ENCODE measurements around the gene ARL14EP.

ARL14EP gene

DNA sequence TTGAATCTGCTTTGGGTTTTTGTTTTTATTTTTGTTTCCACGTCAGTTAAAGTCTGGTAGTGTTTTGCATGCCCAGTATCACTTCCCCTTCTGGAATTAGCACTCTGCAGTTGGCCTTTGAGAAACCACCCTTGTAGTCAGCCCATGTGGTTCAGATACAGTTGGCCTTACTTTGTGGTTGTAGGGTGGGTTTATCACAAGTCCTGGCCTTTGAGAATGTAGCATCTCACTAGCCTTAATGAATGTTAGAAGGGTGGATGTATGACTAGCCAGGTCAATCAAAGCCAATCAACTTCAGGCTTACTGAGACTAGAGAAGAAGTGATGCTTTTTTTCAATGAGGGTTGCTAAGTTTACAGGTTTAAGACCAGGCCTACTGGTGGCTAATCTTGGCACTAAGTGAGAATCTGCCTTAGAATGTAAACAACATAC lies 19.8 kb downstream of the ARL14EP start:
- Histone ChIP-seq H3K9ac (ENCODE audit: low read length) (no peak overlapping the region), H3K27me3 (ENCODE audit: control insufficient read depth, insufficient read depth, low read length) (no peaks in the 10 kb centered on the region), H3K36me3 (ENCODE audit: control insufficient read depth, insufficient read depth, low read length) (no peaks in the 10 kb centered on the region), H3K4me1 (ENCODE audit: control insufficient read depth, insufficient read depth, low read length) (no peaks in the 10 kb centered on the region), H3K27ac (ENCODE audit: low read depth, low read length) (no peak overlapping the region), H3K4me3 (ENCODE audit: low read length) (no peak overlapping the region)

DNA sequence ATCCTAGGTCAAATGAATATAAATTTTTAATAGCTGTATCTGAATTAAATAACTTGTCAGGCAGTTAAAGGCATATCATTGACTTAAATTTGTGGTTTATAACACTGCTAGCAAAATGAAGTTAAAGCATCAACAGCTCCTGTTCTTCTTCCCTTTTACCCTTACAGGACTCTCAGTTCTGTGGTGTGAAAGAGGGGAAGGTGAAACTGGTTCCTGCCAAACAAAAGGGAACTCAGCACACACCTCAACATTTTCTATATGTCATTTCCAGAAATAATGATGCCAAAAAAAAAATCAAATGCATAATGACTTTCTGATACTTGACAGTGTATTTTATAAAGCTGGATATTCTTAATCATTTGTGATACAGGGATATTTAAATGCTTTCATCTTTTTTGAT lies 21.2 kb downstream of the ARL14EP start:
- Histone ChIP-seq H3K27me3 (ENCODE audit: control insufficient read depth, insufficient read depth, low read length) (no peaks in the 10 kb centered on the region), H3K4me3 (ENCODE audit: low read length) (no peak overlapping the region), H3K4me1 (ENCODE audit: control insufficient read depth, insufficient read depth, low read length) (no peaks in the 10 kb centered on the region), H3K27ac (ENCODE audit: low read depth, low read length) (no peak overlapping the region), H3K36me3 (ENCODE audit: control insufficient read depth, insufficient read depth, low read length) (no peaks in the 10 kb centered on the region), H3K9ac (ENCODE audit: low read length) (no peak overlapping the region)

DNA sequence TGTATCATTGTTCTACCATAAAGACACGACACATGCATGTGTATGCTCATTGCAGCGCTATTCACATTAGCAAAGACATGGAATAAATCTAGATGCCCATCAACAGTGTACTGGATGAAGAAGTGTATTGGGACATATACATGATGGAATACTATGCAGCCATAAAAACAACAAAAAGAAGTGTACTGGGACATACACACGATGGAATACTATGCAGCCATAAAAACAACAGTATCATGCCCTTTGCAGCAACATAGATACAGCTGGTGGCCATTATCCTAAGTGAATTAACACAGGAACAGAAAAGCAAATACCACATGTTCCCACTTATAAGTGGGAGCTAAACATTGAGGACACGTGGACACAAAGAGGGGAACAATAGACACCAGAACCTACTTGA lies 22.7 kb downstream of the ARL14EP start:
- Histone ChIP-seq H3K4me3 (ENCODE audit: low read length) (no peak overlapping the region), H3K4me1 (ENCODE audit: control insufficient read depth, insufficient read depth, low read length) (no peaks in the 10 kb centered on the region), H3K36me3 (ENCODE audit: control insufficient read depth, insufficient read depth, low read length) (no peaks in the 10 kb centered on the region), H3K9ac (ENCODE audit: low read length) (no peak overlapping the region), H3K27ac (ENCODE audit: low read depth, low read length) (no peak overlapping the region), H3K27me3 (ENCODE audit: control insufficient read depth, insufficient read depth, low read length) (no peaks in the 10 kb centered on the region)

DNA sequence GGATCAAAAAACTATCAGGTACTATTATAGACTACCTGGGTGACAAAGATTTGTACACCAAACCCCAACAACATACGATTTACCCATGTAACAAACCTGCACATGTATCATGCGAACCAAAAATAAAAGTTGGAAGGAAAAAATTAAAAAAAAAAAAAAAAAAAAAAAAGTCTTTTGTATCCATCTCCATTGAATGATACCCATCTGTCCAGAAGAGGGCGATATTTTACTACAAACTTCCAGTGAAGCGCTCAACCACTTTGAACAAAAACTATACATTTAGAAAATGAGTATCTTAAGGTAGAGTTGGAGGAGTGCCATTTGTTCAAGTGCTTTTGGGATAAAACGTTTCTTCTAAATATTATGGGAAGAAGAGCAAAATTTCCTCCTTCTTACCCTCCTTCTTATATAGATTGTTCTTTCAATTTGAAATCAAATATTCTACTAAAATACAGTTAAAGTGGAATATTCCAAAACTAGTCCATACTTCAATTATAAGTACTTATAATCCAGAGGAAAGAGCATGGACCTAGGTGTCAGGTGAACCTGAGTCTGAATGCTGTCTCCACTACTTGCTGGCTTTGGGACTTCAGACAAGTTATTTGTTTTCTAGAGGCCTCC lies 23.3 kb downstream of the ARL14EP start:
- no peaks in the 10 kb centered on the region for H3K27me3 ChIP-seq (ENCODE audit: control insufficient read depth, insufficient read depth, low read length)

DNA sequence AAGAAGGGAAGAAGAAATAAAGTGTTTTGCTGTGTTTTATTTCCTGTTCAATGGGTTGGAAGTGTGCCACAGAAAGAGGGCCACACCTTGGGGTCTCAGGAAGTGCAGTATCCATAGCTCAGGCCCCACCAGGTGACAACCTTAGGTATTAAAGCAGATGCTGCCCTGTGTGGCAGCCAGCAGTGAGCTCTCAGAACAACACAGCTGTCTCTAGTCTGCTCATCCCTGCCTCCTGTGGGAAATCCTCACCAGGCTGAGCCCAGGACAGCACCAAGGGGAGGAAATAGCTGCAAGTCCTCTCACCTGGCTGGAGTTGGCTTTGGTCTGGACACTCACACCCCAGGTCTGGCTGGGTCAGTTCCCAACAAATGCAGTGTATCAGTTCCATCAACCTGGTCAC lies 25.1 kb downstream of the ARL14EP start:
- Histone ChIP-seq H3K4me1 (ENCODE audit: control insufficient read depth, insufficient read depth, low read length) (no peaks in the 10 kb centered on the region), H3K9ac (ENCODE audit: low read length) (no peak overlapping the region)

More for the DNA sequence above, 23.3 kb downstream of the ARL14EP start:
- no peaks in the 10 kb centered on the region for H3K36me3 ChIP-seq (ENCODE audit: control insufficient read depth, insufficient read depth, low read length)
- H3K27ac ChIP-seq (ENCODE audit: low read depth, low read length): no peak overlapping the region
- H3K9ac ChIP-seq (ENCODE audit: low read length): no peak overlapping the region
- H3K4me1 ChIP-seq (ENCODE audit: control insufficient read depth, insufficient read depth, low read length): no peaks in the 10 kb centered on the region
- no peak overlapping the region for H3K4me3 ChIP-seq (ENCODE audit: low read length)

DNA sequence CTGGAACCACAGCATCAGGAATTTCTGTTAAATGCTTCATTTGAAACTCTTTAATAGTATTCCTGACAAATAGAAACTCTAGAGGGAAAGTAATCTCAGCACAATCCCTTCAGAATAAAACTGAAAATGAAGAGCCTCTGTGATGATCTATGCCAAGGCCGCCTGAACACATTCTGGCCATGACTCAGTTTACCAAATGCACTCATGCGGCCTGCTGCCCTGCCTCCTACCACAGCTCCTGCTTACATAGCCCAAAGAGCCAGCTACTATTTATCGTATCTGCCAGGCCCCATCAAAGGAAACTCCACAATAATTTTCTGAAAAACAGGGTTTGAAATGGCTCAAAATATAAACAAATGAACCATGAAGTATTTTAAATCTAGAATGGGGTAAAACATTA lies 27.0 kb downstream of the ARL14EP start:
- Histone ChIP-seq H3K4me1 (ENCODE audit: control insufficient read depth, insufficient read depth, low read length) (no peaks in the 10 kb centered on the region), H3K27ac (ENCODE audit: low read depth, low read length) (no peak overlapping the region), H3K9ac (ENCODE audit: low read length) (no peak overlapping the region), H3K4me3 (ENCODE audit: low read length) (no peak overlapping the region), H3K27me3 (ENCODE audit: control insufficient read depth, insufficient read depth, low read length) (no peaks in the 10 kb centered on the region), H3K36me3 (ENCODE audit: control insufficient read depth, insufficient read depth, low read length) (no peaks in the 10 kb centered on the region)

More for the DNA sequence above, 25.1 kb downstream of the ARL14EP start:
- Histone ChIP-seq H3K36me3 (ENCODE audit: control insufficient read depth, insufficient read depth, low read length) (no peaks in the 10 kb centered on the region), H3K27me3 (ENCODE audit: control insufficient read depth, insufficient read depth, low read length) (no peaks in the 10 kb centered on the region), H3K27ac (ENCODE audit: low read depth, low read length) (no peak overlapping the region), H3K4me3 (ENCODE audit: low read length) (no peak overlapping the region)

DNA sequence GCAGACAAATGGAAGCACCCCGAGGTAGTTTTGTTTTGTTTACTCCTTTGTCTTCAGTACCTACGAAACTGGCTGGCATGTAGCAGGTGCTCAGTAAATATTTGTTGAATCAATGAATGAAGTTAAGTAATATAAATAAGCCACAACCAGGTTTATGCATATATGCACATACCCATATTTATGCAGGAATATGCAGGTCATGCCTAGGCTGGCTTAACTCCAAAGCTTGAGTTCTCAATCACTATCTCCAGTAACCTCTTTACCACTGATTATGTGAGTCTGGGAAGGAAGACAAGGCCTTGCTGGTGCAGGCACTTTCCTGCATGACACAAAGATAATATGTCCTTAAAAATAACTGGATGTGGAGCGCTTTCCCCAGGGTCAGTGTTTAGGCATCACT lies 27.5 kb downstream of the ARL14EP start:
- Histone ChIP-seq H3K27me3 (ENCODE audit: control insufficient read depth, insufficient read depth, low read length) (no peaks in the 10 kb centered on the region), H3K4me3 (ENCODE audit: low read length) (no peak overlapping the region), H3K9ac (ENCODE audit: low read length) (no peak overlapping the region), H3K36me3 (ENCODE audit: control insufficient read depth, insufficient read depth, low read length) (no peaks in the 10 kb centered on the region), H3K27ac (ENCODE audit: low read depth, low read length) (no peak overlapping the region), H3K4me1 (ENCODE audit: control insufficient read depth, insufficient read depth, low read length) (no peaks in the 10 kb centered on the region)

DNA sequence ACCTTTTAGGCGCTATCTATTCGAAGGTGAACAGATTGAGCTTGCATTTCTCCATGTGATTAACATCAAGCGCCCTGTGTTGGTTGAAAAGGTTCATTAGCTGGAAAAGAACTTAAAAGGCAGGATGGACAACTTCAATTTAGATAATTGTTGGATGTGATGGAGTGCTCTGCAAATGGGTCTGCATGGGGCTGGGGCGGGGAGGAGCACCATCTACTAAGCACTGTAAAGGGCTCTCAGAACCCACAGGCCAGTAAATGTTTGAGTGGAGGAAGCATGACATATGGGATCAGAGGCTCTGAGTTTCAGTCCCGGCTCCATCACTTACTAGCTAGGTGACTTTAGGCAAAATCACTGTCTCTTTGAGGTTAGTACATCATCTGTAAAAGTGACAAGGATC lies 28.2 kb downstream of the ARL14EP start:
- H3K4me1 ChIP-seq (ENCODE audit: control insufficient read depth, insufficient read depth, low read length): no peaks in the 10 kb centered on the region
- H3K4me3 ChIP-seq (ENCODE audit: low read length): no peak overlapping the region
- H3K27me3 ChIP-seq (ENCODE audit: control insufficient read depth, insufficient read depth, low read length): no peaks in the 10 kb centered on the region
- H3K27ac ChIP-seq (ENCODE audit: low read depth, low read length): no peak overlapping the region
- H3K36me3 ChIP-seq (ENCODE audit: control insufficient read depth, insufficient read depth, low read length): no peaks in the 10 kb centered on the region
- no peak overlapping the region for H3K9ac ChIP-seq (ENCODE audit: low read length)

DNA sequence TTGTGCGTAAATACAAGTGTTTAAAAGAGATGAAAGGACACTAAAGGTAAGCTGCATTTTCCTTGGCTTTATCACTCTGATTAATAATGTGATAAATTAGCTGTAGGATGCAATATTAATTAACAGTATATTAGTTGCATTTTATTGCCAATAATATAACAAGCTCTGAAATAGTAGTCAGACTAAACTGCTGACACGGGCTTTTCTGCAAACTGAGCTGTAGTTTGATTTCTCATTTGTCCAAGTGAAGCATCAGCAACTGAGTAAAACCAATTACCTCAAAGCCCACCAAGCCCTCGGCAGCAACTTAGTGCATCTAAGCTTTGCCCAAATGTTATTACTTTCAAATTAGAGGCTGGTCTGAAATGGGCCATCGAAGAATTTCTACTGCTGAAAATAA lies 33.5 kb downstream of the ARL14EP start:
- Histone ChIP-seq H3K36me3 (ENCODE audit: control insufficient read depth, insufficient read depth, low read length) (no peaks in the 10 kb centered on the region), H3K27ac (ENCODE audit: low read depth, low read length) (no peak overlapping the region), H3K27me3 (ENCODE audit: control insufficient read depth, insufficient read depth, low read length) (no peaks in the 10 kb centered on the region), H3K4me1 (ENCODE audit: control insufficient read depth, insufficient read depth, low read length) (peaks cover 4% of the 10 kb centered on the region), H3K4me3 (ENCODE audit: low read length) (no peak overlapping the region), H3K9ac (ENCODE audit: low read length) (no peak overlapping the region)

DNA sequence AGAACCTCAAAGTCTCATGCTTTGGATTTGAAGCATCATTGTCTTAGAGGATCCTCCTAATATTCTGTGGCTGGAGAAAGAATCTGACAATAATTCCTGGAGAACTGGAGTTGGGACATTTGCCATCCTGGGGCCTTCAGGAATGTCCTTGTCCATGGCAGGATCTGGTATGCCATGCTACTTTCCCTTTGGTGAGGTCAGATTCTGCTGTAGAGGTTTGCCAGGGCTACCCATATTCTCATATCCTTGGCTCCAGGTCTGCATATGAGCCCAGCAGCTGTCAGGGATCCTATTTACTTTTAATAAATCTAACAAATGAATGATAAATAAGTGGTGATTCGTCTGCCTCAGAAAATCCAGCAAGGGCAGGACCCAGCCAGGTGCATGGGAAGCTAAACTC lies 35.0 kb downstream of the ARL14EP start:
- Histone ChIP-seq H3K27me3 (ENCODE audit: control insufficient read depth, insufficient read depth, low read length) (no peaks in the 10 kb centered on the region), H3K27ac (ENCODE audit: low read depth, low read length) (no peak overlapping the region), H3K4me1 (ENCODE audit: control insufficient read depth, insufficient read depth, low read length) (peaks cover 4% of the 10 kb centered on the region), H3K9ac (ENCODE audit: low read length) (no peak overlapping the region), H3K36me3 (ENCODE audit: control insufficient read depth, insufficient read depth, low read length) (no peaks in the 10 kb centered on the region), H3K4me3 (ENCODE audit: low read length) (no peak overlapping the region)

DNA sequence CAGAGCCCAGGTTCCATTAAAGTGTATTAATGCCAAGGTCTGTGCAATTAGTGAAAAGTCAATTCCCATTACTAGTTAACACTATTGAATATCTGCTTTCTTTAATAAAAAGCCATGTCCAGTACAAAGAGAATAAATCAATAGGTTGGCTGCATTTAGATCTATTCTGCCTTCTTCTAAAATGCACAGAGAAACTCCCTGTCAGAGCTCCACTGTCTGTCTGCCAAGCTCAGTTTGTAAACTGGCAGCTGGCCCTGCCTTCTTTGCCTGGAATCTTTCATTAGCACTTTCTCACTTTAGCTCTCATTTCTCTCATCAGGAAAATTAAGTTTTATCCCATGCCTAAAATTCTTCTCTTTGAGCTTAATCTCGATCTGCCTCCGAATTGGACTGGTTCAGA lies 35.6 kb downstream of the ARL14EP start:
- H3K27me3 ChIP-seq (ENCODE audit: control insufficient read depth, insufficient read depth, low read length): no peaks in the 10 kb centered on the region
- no peak overlapping the region for H3K9ac ChIP-seq (ENCODE audit: low read length)
- H3K27ac ChIP-seq (ENCODE audit: low read depth, low read length): no peak overlapping the region
- H3K4me3 ChIP-seq (ENCODE audit: low read length): no peak overlapping the region
- no peaks in the 10 kb centered on the region for H3K36me3 ChIP-seq (ENCODE audit: control insufficient read depth, insufficient read depth, low read length)
- peaks cover 4% of the 10 kb centered on the region for H3K4me1 ChIP-seq (ENCODE audit: control insufficient read depth, insufficient read depth, low read length)

DNA sequence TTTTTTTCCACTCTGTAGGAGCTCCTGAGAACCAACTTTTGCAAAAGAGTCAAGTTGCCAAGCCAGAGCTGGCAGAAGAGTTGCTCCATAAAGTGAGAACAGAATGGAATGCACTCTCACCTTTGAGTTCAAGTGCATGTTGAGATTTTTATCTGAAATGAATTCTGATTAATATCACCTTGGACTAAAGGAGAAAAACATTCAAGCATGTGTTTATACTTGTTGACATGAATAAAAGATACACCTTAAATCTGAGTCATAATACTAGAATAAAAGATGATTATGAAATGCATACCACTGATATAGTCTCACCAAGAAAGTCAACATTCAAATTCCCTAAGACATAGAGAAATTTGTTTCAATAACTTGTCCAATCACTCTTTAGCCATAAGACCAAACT lies 37.8 kb downstream of the ARL14EP start:
- Histone ChIP-seq H3K9ac (ENCODE audit: low read length) (no peak overlapping the region), H3K27me3 (ENCODE audit: control insufficient read depth, insufficient read depth, low read length) (no peaks in the 10 kb centered on the region), H3K4me3 (ENCODE audit: low read length) (no peak overlapping the region), H3K36me3 (ENCODE audit: control insufficient read depth, insufficient read depth, low read length) (no peaks in the 10 kb centered on the region), H3K4me1 (ENCODE audit: control insufficient read depth, insufficient read depth, low read length) (peaks cover 4% of the 10 kb centered on the region), H3K27ac (ENCODE audit: low read depth, low read length) (no peak overlapping the region)

DNA sequence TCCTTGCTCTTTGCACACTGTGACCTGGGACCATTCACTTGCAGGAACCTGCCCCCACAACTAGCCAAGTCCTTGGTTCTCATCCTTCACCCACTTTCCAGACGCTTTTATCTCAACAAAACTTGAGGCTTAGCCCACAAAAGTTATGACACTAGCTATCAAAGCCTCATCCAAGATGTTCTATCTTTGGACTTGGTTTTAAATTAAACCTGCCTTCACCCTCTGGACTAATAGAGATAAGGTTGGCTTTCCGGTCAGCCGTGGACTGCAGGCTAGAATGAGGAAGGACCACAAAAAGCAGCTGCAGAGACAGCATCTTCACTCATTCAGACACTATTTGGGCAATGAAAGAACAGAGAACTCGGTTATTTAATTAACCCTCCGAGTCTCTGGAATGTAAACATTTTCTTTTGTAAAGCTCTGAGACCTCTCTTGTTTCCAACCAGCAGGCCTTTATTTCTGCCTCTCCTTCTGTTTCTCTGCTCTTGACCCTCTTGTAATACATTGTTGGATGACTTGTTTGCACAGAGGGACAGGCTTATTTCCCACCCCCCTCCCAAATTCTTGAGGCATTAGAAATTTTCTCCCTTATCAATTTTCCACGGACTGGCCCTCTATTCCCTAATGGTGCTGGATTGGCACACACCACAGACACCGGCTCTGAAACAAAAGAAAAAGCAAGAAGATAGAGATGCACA lies 41.4 kb downstream of the ARL14EP start:
- Histone ChIP-seq H3K9ac (ENCODE audit: low read length) (no peak overlapping the region), H3K4me3 (ENCODE audit: low read length) (no peak overlapping the region), H3K27me3 (ENCODE audit: control insufficient read depth, insufficient read depth, low read length) (no peaks in the 10 kb centered on the region), H3K4me1 (ENCODE audit: control insufficient read depth, insufficient read depth, low read length) (no peaks in the 10 kb centered on the region), H3K27ac (ENCODE audit: low read depth, low read length) (no peak overlapping the region), H3K36me3 (ENCODE audit: control insufficient read depth, insufficient read depth, low read length) (no peaks in the 10 kb centered on the region)
